HG02943 (cell line): ENCODE measurements around the gene IMPACT.

Source experiments
- ATAC-seq: cut with Tn5 transposase; IDR thresholded peaks from one replicate; pipeline ENCODE4 v1.9.1; 2021; ENCODE audit warnings: mild to moderate bottlenecking, low read depth, moderate library complexity; ENCODE audit not compliant: unreplicated experiment

Gene IMPACT, protein sequence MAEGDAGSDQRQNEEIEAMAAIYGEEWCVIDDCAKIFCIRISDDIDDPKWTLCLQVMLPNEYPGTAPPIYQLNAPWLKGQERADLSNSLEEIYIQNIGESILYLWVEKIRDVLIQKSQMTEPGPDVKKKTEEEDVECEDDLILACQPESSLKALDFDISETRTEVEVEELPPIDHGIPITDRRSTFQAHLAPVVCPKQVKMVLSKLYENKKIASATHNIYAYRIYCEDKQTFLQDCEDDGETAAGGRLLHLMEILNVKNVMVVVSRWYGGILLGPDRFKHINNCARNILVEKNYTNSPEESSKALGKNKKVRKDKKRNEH

DNA sequence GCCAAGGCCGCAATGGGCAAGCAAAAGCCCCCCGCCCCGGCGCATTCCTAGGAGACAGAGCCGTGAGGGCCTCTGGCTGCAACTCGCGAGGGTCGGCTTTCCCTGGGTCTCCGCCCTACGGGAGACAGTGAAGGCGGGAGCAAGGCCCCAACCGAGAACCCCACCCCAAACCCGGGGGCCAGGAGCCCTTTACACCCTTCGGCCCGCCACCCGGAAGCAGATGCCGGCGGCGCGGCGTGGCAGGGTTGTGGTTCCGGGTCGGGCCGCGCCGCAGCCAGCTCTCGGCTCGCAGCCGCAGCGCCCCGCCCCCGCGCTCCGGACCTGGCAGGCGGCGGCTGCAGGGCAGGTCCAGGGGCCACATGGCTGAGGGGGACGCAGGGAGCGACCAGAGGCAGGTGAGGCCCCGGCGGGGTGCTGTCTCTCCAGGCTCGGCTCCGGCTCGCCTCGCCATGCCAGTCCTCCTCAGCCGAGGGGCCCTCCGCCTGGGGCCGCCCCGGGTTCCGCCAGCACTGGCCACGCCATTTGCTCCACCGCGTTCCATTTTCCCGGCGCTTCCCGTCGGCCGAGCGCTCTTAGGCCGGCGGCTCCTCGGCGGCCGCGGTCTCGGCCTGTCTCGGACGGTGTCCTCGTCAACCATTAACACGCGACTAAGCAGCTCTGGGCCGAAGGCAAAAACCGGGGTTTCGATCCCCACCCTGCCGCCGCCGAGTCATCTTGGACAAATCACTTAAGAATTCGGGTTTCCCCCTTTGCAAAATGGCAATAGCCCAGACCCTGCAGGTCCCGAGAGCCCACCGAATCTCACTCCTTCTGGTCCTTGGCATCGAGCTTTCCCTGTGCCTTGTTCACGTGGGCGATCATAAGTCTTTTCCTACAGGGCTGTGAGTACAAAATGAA is at the start of gene IMPACT:
Gene IMPACT, plus strand, starts transcription at position 273 of the 897 bp plus-strand sequence. Its CDS starts 87 bp downstream, at position 360.
- peak; percentile 80 for ATAC-seq

DNA sequence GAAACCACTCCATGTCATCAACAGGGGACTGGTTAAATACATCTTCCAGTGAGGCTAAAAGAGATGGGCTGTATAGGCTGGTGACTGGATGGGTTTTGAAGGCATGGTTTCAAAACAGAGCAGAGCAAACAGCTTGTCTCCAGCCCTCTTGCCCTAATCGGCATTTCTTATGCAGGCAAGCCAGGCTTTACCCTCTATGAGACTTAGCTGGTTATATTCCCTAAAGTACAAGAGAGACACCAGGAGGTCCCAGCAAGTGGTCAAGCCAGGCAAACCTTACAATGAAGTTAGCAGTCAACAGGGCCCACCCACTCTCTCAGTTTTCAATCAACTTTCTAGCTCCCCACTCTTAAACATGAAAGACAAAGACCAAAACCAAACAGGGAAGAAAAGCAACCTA is 47.9 kb upstream of the IMPACT start:
- no peak for ATAC-seq

DNA sequence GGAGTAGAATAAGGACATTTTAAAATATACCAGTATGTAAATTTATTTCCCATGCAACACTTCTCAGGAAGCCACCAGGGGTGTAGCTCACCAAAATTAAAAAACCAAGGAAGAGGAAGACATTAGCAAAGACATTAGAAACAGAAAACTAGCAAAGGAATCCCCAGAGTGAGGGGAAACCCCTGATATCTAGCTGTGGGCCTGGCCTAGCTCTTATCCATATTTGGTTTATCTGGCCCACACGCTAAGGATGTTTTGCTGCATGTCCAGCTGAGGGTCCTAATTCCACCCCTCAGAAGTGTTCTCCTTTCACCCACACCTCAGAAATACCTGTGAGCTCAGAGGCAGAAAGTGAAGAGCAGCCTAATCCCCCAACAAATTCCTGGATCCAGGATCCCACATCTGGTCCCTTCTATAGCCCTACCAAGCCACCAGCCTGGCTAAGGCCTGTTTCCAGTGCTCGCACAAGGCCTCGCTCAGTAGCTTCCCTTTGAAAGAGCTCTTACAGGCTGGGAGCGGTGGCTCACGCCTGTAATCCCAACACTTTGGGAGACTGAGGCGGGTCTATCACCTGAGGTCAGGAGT is 46.2 kb upstream of the IMPACT start:
- ATAC-seq = no peak

DNA sequence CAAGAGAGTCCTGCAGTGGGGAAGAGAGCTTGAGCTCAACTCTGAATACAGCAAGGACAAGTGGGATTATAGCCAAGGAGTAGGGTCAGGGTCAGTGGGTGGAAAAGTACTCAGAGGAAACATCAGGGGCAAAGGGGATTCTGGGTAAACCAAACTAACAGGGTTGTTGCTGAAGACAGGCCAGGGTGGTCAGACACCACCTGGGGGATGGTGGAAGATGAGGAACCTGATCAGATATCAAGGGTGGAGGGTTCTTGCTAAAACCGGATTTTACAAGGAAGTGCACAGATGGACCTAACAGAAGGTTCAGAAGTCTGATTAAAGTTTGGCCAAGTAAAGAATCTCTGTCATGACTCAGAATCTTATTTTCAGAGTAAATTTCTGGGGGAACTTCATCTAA is 45.3 kb upstream of the IMPACT start:
- no peak for ATAC-seq

DNA sequence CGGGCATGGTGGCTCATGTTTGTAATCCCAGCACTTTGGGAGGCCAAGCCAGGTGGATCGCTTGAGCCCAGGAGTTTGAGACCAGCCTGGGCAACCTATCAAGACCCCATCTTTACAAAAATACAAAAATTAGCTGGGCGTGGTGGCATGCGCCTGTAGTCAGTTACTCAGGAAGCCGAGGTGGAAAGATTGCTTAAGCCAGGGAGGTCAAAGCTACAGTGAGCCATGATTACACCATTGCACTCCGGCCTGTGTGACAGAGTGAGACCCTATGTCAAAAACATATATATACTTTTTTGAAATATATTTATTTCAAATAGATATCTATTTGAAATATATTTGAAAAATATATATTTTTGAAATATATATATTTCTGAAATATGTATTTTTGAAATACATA is 39.8 kb upstream of the IMPACT start:
- ATAC-seq = no peak

DNA sequence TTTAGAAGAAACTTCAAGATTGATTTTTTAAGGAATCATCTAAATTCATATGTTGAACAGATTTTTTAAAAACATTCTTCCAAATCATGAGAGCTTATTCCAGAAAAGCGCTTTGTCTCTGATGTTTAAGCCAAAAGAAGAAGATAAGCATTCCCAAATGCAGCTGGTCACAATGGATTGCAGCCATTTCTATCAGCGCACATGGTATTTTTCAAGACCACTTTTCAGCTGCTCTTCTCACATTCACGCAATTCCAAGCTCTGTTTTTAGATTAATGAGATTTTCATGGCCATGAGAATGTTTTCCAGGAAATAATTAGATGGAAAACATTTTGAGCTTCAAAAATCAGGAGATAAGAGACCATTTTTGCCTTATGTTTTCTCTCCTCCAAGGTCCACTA is 37.5 kb upstream of the IMPACT start:
- no peak for ATAC-seq

DNA sequence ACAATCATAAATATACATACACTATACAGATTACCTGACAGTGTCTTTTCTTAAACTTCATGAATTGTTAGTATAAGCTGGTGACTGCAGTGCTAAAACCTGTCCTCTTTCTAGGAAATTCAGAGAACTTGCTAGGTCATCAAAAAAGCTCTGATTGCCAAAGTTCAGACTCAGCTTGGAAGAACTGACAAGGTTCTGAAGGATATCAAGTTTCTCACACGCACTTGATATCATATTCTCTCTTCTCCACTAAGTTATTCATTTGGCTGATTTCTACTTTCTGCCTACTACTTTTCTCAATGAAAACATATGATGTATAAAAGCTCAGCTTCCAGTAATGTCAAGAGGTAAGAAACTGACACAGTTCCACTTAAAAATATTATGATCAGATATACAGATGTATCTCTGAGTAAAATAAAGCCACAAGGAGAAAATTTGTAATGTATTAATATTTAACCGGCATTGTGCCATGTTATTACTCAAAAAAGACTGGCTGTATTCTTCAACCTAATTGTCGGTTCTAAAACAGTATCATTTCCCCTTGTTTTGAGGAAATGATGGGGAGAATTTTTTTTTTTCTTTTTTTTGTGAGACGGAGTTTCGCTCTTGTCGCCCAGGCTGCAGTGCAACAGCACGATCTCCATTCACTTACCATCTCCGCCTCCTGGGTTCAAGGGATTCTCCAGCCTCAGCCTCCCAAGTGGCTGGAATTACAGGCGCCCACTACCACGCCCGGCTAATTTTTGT is 31.2 kb upstream of the IMPACT start:
- no peak for ATAC-seq

DNA sequence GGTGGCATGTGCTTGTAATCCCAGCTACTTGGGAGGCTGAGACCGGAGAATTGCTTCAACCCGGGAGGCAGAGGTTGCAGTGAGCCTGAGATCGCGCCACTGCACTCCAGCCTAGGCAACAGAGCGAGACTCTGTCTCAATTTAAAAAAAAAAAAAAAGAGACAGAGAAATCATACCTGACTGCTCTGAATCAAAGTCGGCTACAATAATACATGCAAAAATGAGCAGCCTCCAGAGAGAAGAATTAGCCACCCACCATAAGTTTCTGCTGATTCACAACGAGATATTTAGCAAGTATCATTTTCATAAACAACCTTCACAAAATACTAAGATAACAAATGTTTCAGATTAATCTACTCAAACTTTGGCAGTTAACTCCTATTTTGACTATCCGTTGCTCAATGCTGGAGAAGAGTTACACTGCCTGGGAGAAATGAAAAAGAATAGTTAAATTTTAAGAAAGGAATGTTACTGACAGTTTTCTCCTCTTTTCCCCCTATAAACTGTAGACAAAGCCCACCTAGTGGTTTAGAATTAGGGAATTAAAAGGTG is 30.3 kb upstream of the IMPACT start:
- no peak for ATAC-seq

DNA sequence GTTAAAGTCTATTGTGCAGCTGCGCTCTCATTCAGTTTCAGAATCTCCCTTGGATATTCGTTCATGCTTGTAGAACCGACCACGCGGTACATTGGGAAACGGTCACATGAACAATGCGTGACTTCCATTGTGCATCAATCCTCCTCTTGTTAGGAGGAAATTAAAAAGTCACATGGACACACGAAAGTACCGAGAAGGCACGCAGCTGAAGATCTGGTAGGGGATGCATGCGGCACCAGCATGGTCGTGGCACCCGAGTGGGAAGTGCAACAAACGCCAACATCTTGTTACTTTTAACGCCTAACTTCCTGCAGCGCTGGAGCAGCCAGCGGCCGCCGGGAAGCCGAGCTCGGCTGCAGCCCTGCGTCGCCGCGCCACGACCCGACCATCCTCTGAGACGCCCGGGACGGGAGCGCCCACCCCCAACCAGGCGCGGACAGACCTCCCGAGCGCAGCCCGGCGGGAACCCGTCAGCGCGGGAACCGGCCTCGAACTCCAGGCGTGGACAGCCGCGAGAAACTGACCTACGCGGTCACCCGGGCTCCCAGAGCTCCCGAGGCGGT is 29.3 kb upstream of the IMPACT start:
- no peak for ATAC-seq

DNA sequence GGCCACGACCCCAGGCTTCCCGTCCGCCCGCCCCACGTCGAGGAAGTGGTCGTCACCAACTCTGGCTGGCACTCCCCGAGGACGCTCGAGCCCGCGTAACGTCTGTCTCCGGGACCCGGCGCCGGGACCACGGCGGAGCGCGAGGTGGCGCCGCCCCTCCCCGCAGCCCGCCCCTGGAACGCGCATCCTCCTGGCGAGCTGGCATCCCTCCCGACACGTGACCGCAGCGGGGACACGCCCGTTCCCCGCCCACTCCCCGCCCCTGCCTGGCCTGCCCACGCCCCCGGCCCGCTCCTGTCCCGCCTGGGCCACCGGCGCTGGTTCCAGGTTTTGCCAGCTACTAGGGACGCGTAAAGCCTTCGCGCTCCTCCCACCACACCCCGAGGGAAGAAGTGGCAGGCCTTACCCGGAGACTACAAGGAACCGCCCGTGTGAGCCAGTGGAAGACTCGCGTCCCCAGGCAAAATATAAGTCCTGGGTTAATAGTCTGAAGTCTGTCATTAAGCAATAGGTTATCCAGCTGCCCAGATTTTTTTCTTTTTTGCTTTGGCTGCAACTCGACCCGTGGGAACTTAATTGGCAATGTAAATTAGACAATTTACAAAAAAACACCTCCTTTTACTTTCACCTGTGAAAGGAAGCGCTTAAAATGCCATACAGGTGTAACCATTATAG is 28.6 kb upstream of the IMPACT start, which contains the start of gene OSBPL1A:
Gene OSBPL1A, minus strand, starts transcription at position 131 of the 675 bp plus-strand sequence. CDS start 20,291 bp downstream, outside the sequence.
- no peak for ATAC-seq

DNA sequence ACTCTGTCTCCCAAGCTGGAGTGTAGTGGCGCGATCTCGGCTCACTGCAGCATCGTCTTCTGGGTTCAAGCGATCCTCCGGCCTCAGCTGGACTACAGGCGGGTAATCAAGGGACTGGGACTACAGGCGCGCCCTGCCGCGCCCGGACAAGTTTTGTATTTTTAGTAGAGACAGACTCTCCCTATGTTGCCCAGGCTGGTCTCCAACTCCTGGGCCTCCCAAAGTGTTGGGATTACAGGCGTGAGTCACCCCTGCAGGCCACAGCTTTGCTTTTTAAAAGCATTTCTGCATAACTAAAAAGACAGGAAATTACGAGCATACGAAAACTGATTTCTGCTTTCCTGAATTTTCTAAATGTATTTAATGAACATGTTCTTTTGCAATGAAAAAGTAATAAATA is 27.9 kb upstream of the IMPACT start:
- no peak for ATAC-seq

DNA sequence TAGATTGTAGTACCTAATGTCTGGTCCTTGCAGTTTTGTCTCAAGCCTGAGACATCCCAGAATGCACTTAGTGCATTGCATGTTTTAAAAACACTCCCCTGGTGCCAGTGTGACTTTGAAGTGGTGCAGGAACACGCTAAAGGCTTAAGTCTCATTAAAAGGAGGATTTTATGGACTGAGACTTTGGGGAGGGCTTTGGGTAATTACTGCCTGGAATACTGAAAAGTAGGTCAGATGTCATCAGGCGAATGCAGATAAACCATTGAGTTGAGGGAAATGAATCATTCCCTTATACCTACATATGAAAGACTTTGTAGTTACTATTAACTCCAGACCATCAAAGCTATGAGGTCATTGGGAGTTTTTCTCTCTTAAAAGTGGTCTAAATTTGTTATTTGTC is 25.9 kb upstream of the IMPACT start:
- ATAC-seq = no peak

DNA sequence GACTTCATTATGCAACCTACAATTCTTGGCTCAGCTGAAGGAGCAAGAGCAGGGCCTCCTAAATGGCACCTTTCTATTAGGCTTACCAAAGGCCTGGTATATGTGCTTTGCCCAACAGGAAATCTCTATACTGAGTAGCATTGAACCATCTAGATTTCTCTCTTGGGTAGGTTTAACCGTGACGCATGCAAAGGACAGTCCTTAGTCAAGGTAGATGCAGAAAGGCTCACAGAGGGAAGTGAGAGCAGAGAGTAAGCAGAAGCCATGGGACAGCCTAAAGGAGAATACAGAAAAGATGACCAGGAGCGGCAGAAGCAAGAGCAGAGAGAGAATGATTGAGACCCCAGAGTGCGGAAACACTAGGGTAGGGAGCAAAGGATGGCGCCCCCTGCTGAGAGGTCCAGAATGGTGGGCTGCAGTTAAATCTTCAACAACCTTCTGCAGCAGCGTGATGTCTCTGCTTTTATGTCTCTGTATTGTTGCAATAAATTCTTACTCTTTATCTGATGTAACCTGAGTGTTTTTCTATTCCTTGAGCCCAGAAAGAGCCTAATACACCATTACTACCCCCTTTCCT is 24.2 kb upstream of the IMPACT start:
- ATAC-seq = no peak

DNA sequence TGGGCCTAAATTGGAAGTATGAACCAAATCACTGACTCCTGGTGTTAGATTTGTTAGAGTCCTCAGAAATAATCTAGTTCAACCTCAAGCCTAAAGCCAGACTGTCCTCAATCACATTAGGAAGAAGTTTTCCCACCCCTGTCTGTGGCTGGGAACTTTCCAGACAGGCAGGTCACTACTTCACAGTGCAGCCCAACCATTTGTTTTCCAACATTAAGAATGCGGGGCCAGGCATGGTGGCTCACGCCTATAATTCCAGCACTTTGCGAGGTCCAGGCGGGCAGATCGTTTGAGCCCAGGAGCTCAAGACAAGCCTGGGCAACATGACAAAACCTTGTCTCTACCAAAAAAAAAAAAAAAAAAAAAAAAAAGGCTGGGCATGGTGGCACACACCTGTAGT is 23.4 kb upstream of the IMPACT start:
- ATAC-seq = no peak

DNA sequence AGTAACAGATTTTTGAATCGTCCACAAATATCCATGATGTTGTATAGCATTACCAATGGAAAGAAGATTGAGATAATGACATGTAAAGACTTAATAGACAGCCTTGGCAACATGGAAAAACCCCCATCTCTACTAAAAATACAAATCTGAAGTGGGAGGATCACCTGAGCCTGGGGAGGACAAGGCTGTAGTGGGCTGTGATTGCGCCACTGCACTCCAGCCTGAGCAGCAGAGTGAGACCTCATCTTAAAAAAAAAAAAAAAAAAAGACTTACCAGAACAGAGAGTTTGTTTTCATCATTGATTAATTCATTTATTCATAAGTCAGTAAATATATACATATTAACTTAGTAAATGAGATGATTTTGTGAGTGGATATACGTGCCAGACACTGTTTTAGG is 21.9 kb upstream of the IMPACT start:
- ATAC-seq = no peak

DNA sequence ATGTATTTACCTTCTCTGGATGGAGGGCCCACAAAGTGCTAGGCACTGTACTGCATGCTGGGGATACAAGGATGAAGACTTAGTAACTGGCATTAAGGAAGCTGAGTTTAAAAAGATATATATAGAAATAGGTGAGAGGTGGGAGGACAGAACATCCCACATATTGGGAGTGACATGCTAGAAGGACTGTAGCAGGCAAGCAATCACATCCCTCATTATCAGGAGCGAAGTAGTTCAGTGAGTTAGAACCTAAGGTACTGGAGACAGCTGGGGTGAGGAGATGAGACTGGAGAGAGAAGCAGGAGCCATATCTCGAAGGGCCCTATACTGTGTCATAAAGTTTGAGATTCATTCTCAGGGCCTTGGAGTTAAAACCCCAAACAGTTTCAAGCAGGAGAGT is 18.0 kb upstream of the IMPACT start:
- ATAC-seq = no peak

DNA sequence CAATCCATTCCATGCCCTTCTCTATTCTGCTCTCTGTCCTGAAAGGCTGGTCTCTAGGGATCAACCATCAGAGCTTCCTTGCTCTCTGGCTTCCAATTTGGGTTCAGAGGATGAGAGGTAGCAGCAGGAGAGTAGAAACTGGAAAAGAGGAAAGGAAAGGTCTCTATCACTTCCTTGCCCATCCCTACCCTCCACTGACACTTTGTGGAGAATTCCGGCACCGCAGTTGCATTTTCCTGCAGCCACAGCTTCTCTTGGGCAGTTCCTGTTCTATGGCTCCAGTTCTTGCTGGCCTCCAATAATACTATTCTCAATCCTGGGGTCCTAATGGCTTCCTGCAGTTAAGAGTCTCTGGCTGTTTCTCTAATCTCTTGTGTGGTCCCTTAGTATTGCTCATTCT is 13.3 kb upstream of the IMPACT start:
- ATAC-seq = no peak

DNA sequence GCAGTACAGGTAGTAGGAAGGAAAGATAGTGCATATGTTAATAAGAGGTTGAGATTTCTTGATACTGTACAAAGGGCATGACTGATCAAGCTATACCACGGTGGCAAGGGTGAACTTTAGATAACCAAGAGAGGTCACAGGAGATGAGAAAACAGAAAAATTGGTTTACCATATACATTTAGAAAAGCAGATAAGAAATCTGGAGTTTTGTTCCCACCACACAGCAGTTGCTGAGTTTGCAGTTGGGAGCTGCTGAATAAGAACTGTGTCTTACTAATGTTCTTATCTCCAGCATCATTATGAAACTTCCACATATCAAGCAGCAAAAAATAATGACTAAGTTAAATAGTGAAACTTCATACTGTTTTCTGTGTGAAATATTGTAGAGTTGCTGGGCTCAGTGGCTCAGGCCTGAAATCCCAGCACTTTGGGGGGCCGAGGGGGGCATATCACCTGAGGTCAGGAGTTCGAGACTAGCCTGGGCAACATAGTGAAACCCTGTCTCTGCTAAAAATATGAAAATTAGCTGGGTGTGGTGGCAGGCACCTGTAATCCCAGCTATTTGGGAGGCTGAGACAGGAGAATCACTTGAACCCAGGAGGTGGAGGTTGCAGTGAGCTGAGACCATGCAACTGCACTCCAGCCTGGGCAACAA is 12.0 kb upstream of the IMPACT start:
- no peak for ATAC-seq

DNA sequence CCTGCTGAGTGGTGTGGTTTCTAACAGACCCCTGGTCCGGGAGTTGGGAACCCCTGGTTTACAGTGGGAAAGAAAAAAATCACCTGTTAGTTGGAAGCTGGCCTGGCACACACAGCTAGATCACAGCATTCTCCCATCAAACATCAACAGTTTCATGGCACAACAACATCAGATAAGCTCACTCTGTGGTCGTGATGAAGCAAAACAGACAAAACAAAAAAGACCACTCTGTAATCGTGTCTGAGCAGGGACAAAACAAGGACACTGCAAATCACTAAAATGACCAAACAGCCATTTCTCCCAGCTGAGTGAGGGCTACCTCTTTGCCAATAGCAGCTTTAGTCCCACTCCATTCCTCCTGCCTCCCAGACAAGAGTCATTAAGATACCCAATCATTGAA is 9.0 kb upstream of the IMPACT start:
- ATAC-seq = no peak
